Posterior cingulate gyrus (tissue), 11 donors: ENCODE data around the gene NCOA3.
A peak's percentile ranks its signal among the peaks of the same experiment; 100 is the strongest.

Experiments
- DNase-seq, 10 donors: peaks; one replicate each; pipeline versions ENCODE4 v3.0.0 to v3.0.0-alpha.2; 2020 to 2021; ENCODE audit warnings: mixed read lengths in 3 of 10
- intact Hi-C: fragments of 100-400 bp; cut with DNase I; formaldehyde crosslinking; loops from one replicate; pipeline ENCODE4 v1.15.1; 2023

NCOA3 gene

GRCh38 chr20:47660602-47660905 is 158.9 kb downstream of the NCOA3 start:
- intact Hi-C loops = no loop called here
- DNase-seq = no peak

GRCh38 chr20:47660983-47661700 is 159.5 kb downstream of the NCOA3 start:
- intact Hi-C loops = no loop called here
- no peak for DNase-seq

GRCh38 chr20:47661714-47662113 is 160.0 kb downstream of the NCOA3 start:
- no peak for DNase-seq
- intact Hi-C loops = no loop called here

- peak in 1 of 10 donors; percentile 40 for DNase-seq
- intact Hi-C loops = loop anchor here (1.0 kb wide), 1 partner anchor 959 kb away; no protein-coding TSS in a partner anchor
Observed at GRCh38 chr20:47662483-47663353, 161.0 kb downstream of the NCOA3 start.

GRCh38 chr20:47663354-47664067 is 161.8 kb downstream of the NCOA3 start:
- intact Hi-C loops = loop anchor here (1.0 kb wide), 1 partner anchor 958 kb away; no protein-coding TSS in a partner anchor
- DNase-seq = peak; percentile 58 to 97 (median 87)

- intact Hi-C loops = no loop called here
- no peak for DNase-seq
Observed at GRCh38 chr20:47664068-47664437, 162.4 kb downstream of the NCOA3 start.

GRCh38 chr20:47664744-47665143 is 163.1 kb downstream of the NCOA3 start:
- intact Hi-C loops = no loop called here
- peak in 1 of 10 donors; percentile 66 for DNase-seq

GRCh38 chr20:47665221-47665991 is 163.7 kb downstream of the NCOA3 start:
- intact Hi-C loops = no loop called here
- DNase-seq = peak in 2 of 10 donors; percentile 72 to 81

- peak in 2 of 10 donors; percentile 75 to 78 for DNase-seq
- intact Hi-C loops = no loop called here
Observed at GRCh38 chr20:47666304-47666703, 164.6 kb downstream of the NCOA3 start.

- intact Hi-C loops = no loop called here
- DNase-seq = peak in 1 of 10 donors; percentile 59
Observed at GRCh38 chr20:47667086-47667485, 165.4 kb downstream of the NCOA3 start.

- intact Hi-C loops = no loop called here
- peak in 1 of 10 donors; percentile 58 for DNase-seq
Observed at GRCh38 chr20:47667531-47668312, 166.0 kb downstream of the NCOA3 start.

GRCh38 chr20:47668313-47669151 is 166.8 kb downstream of the NCOA3 start:
- intact Hi-C loops = no loop called here
- peak in 1 of 10 donors; percentile 69 for DNase-seq

GRCh38 chr20:47669152-47669425 is 167.4 kb downstream of the NCOA3 start:
- no peak for DNase-seq
- intact Hi-C loops = no loop called here

GRCh38 chr20:47669489-47669888 is 167.8 kb downstream of the NCOA3 start:
- peak in 1 of 10 donors; percentile 48 for DNase-seq
- intact Hi-C loops = no loop called here

GRCh38 chr20:47669927-47670890 is 168.5 kb downstream of the NCOA3 start:
- DNase-seq = peak in 1 of 10 donors; percentile 49
- intact Hi-C loops = no loop called here

- DNase-seq = peak in 1 of 10 donors; percentile 67
- intact Hi-C loops = no loop called here
Observed at GRCh38 chr20:47670913-47671312, 169.2 kb downstream of the NCOA3 start.

GRCh38 chr20:47672166-47672565 is 170.5 kb downstream of the NCOA3 start:
- peak in 1 of 10 donors; percentile 73 for DNase-seq
- intact Hi-C loops = no loop called here
